ENCODE measurements around the gene RNASE8.

Gene RNASE8

DNA sequence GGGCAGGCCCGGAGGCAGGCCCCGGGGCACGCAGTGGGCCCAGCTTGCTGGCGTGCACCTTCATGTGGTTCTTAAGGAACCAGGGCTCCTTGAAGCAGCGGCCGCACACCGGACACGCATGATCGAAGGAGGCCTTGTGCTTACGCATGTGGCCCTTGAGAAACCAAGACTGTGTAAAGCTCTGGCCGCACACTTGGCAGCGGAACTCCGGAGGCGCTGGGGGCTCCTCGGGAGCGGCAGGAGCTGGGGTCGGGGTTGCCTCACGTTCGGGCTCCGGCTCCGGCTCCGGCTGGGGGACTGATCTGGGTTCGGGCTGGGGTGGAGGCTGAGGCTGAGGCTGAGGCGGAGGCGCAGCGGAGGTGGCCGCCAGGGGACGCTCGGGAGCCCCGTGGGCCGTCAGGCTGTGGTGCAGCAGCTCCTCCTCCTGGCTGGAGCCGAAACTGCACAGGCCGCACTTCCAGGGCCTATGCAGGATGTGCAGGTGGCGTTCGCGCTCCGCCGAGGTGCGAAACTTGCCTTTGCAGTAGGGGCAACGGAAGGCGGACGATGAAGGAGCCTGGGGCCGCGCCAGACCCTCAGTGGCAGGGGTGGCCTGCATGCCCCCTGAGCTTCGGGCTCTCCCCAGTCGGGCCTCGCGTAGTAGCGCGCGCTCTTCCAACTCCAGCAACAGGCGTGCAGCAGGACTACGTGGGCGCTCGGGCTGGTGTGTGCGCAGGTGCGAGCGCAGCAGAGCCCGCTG, 34.8 kb downstream of the RNASE8 start:
- DNase-seq (ENCODE audit: low spot score): peak; percentile 91

DNA sequence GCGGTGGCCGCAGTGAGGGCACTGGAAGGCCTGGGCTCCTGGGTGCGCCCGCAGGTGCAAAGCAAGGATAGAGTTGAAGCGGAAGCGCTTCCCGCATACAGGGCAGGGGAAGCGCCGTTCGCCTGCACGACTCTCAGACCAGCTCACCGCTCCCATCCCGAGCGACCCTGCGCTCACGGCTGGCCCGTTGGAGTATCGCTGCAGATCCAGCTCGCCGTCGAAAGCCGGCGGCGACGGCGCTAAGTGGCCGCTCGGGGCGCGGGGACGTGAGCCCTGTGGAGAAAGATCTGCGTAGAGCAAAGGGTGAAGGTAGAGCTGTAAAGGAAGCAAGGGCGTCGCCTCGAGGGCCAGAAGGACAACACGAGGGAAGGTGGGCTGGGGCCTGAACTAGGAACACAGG, 35.4 kb downstream of the RNASE8 start:
- DNase-seq (ENCODE audit: low spot score): no peak

DNA sequence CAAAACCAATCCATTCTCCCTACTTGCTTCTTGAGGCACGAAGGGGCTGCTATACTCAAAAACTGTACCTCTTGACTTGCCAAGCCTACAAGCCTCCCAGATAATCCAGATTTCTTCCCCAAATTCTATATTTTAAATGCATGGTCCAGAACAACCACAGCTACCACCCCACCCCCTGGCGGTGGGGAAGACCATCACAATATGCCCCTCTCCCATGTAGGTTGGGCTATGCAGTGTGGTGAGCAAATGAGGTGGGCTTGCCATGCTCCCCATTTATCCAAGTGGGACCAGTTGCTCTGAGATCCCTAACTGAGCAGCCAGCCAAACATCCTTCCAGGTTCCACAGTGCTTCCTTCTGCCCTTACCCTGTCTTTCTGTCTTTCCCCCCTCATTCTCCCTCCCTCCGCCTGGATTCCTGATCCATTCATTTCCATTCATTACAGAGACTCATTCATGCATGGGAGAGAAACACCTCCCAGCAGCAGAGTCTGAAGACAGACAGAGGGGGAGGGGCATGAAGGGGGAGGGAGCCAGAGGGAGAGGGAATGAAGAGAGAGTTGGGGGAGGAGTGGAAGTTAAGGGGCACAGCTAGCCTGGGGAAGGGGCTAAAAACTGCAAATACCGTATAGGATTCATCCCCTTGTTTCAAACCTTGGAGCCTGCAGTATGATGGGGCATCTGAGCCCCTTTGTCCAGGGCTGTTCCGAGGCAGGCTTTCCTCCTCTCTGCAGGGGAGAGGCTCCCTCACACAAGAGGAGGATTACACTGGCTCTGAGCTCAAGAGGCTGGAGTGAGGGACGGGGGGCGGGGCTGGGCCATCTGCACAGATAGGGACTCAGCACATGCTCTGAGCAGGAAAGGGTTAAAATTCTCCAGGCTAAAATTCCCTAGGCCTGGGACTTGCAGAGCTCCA, 36.4 kb downstream of the RNASE8 start:
- DNase-seq (ENCODE audit: low spot score): no peak

DNA sequence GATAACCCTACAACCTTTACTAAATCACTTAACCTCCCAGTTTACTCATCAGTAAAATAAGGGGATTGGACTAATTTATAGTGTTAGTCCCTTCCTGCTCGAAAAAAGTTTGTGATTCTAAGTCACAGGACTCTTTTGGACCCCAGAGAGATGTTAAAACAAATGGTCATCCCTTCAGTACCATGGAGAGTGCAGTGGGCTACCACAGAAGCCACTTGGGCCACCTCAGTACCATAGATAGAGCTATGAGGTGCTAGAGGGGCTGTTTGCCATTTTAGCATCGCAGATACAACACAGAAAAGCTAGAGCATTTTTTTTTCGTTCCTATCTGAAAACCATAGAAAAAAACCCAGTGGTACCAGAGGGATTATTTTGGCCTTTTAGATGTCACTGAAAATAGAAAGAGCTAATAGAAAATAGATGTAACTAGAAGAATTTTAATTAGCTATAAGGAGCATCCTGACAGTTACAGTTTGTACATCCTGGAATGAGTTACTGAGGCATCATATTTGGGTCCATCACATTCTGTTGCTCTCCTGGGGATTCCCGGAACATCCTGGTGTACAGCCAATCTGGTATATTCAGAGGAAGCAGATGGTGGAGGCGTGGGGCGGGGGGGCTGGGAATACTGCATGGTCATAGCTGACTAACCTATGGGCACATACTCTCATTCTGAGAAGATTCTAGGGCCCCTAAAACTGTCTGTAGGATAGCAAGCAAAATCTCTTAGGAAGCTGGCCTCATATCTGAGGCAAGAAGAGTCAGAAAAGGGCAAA, 38.0 kb downstream of the RNASE8 start:
- no peak for DNase-seq (ENCODE audit: low spot score)

DNA sequence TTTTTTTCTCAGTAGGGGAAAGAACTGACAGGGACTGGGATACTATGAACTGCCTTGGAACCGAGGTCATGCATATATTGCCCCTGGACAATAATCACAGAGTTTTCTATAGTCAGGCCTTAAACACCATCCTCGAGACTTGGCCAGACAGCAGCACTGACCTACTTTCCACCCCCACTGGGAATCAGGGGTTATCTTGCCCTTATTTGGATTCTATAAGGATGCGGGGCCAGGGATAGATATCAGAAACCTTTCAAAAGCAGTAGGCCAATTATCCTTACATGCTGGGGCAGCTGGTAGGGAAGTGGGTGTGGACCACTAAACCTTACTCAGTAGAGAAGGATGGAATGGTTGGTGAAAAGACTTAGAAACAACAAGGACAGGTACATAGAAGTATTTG, 38.8 kb downstream of the RNASE8 start:
- no peak for DNase-seq (ENCODE audit: low spot score)

DNA sequence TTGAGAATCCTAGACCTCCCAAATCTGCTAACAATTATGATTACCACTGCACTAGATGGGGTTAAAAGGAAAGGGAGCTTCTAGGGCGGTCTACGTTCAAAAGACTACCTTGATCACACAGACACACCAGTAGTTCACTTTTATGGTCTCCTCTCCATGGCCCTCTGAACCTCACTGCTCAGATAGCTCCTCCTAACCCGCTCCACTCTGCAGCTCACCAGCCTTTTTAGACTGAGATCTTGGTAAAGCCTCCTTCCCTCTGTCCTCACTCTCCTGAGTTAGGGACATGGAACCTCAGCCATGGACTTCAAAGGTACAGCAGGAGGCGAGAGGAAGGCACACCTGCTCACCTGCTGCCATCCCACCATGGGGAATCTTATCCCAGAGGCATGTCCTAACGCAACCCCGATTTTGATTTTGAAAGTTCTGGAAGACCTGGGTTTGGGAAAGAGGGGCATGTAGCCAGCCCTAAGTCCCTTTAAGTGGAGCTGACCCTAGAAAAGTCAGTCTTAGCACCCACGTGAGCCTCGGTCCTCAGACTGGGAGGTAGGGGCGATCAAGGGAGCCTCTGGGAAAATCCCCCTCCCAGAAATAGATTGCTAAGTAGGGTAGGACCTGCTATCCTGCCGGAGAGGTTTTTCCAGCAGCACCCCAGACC, 39.5 kb downstream of the RNASE8 start:
- DNase-seq (ENCODE audit: low spot score): no peak

DNA sequence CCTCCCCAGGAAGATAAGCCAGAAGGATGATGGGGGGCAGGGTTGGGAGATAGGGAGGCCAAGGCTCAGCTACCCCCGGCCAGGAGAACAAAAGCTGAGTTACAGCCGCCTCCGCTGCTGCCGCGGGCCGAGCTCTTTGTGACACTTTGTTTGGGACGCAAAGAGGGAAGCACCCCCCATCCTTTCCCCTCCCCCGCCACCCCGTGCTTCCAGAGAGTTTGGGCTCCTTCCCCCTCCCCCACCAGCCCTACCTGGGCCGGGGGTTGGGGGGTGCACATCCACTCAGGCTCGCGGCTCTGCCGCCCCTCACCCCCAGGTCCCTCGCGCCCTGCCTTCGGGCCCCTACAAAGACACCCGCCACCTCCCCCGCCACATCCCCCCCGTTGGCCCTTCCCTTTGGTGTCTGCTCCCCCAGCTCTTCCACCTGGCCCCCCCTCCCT, 40.0 kb downstream of the RNASE8 start:
- no peak for DNase-seq (ENCODE audit: low spot score)

DNA sequence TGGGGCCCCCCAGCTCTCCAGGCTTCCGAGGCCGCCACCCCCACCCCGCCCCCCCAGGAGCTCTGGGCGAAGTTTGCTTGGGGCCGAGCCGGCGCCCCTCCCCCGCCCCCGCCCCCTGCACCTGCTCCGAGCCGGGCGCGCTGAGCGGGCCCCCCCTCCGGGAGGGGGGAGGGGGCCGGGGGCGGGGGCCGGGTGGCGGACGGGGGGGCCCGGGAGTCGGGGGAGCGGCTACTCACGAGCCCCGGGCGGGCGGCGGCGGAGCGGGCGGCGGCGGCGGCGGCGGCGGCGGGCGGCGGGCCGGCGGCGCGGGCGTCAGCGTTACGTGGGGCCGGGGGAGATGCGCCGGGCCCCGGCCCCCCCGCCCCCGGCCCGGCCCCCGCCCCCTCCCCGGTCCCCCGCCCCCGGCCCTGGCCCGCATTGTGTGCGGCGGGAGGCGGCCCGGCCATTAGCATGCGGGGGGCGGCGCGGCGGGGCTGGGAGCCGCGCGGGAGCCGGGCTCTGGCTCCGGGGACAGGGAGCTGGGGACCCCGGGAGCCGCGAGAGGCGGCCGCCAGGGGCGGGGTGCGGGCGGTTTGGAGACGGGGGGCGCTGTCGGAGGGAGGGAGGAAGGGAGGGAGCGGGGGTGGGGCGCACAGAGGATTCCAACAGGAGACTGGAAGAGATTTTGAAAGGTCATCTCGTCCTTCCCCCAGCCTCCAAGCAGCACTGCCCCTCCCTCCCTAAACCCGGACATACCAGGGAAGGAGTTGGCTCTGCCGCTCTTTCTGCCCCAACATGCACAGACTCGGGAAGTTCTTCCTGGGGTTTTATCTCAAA, 40.7 kb downstream of the RNASE8 start, which contains the start of gene ZNF219:
Gene ZNF219, minus strand, starts transcription at position 580 of the 816 bp plus-strand sequence. CDS start 5,064 bp downstream, outside the sequence.
- no peak for DNase-seq (ENCODE audit: low spot score)

DNA sequence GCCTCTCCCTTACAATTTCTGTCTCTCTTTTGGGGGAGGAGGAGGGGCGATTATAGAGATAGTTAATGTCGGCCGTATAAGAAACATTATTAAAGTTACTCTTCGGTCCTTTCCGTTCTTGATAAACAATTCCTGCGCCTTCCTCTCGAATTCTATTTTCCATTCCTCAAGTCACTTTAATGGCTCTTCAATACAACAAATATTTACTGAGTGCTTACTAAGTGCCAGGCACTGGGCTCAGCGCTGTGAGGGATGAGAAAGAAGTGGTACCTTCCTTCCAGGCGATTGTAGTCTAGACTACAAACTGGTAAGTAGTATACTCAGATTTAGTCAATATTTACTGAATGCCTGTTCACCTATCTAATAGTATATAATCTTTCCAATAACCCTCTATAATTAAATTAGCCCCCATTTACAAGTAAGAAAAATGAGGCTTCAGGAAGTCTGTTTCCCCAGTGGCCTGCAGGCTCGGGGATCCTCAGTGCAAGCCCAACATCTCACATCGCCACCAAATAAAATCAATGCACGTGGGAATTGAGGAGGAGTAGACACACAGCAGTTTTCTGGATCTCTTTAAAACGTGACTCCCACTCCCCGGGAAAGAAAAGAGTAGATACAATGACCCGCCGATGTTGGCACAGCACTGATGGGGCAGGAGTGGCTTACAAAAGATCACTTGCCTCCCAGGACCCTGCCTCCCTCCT, 41.4 kb downstream of the RNASE8 start:
- DNase-seq (ENCODE audit: low spot score): no peak

DNA sequence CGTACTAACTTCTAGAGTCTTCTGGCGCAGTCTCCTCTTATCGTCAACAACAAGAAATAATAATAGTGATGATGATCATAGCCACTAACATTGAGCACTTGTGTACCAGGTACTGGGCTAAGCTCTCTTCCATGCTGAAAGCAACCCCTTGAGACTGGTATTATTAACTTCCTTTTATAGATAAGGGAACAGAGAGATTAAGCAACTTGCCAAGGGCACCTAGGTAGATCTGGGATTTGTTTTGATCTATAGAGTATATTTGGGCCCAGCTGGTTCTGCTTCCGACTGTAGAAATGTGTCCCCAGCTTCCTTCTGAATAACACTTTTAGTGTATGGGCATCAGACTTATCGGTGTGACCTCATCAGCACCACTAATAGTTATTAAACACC, 42.0 kb downstream of the RNASE8 start:
- DNase-seq (ENCODE audit: low spot score): no peak

DNA sequence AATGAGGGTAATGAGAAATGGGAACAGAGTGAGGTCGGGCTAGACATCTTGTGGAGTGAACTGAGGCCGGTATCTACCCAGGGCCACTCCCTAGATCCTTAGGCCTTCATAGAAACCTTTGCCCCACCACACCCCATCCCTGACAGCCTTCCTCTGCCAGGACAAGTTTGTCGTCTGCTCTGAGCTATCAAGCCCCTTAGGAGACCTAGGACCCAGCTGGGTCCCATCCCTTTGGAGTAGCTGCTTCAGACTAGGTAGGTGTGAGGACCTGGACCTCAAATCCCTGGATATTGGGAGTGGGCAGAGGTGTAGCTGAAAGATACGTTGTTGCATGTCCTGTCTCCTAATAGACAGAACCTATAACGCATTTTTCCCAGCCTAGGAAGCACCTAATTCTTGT, 43.3 kb downstream of the RNASE8 start, which contains the start of gene TMEM253:
Gene TMEM253, plus strand, starts transcription at position 136 of the 400 bp plus-strand sequence. CDS start 278 bp downstream, outside the sequence.
- no peak for DNase-seq (ENCODE audit: low spot score)

DNA sequence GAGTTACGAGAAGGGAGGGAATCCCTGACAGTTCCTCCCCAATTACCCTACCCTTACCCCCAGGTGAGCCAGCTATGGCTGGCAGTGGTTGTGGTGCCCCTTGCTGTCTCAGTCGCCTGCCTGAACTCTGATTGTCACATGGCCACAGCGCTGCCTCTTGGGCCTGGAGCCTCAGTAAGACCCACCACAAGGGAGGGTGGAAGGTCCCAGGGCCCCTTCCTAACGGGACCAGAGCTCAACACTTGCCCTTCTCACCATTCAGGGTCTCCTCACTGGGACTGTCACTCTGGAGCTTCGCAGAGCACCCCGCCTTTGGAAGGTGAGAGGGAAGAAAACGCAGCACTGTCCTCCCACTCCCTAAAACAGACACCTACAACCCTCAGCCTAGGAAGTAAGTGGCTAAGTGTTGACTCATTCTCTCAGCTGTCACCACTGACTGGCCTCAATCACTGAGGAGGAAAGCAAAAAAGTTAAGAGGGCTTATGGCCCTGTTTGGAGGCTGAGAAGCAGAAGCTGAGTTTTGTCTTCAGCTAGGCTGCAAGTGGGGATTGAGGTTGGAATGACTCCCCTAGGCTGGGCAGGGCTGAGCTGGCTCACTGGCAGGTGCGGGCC, 44.3 kb downstream of the RNASE8 start:
- no peak for DNase-seq (ENCODE audit: low spot score)

DNA sequence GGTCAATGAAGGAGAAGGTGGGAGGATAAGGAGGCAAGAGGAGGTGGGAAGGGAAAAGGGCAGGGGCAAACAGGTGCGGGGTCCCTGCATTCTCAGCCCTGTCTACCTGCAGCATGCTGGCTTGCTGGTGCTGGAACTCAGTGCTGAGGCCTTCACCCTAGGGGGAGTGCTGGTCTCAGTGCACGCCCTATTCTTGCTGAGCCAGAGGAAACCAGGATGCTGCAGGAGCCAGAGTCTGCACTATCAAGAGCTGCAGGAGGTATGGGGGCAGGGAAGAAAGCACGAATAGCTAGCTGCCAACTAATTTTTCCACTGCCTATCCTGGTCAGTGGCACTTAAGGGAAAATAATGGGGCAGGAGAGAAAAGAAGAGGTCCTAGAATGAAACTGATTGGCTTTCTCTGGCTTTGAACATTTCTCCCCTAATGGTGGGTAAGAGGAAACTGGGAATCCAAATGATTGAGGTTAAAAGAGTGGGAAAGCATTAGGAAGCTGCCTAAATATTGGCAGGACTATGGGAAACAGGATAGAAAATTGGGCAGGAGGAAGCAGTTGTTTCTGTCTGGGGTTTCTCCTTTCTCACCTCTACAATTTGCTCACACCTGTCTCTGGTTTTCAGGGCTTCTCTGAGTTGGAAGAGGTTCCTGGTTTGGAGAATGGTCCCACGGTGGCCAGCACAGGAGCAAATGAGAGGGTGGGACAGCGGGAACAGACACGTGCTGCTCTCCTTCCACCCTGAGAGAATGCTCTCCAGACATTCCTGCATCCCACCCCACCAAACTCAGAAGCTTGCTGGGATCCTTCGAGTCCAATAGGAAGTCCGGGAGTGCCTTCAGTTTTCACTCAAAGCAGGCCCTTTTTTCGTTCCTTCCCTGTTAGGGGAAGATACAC, 45.1 kb downstream of the RNASE8 start:
- DNase-seq (ENCODE audit: low spot score): peak; percentile 2

DNA sequence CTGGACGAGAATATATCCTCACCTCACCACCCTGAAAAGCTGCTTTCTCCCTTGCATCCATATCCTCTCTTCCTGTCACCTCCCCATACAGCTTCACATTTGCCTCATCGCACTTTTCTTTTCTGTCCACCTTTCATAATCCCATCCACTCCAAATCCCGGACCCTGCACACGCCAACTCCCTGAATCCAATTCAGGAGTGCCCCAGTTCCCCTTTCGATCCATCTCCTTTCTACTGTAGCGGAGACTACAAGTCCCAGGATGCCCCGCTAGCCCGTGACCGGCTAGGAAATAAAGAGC, 45.7 kb downstream of the RNASE8 start:
- DNase-seq (ENCODE audit: low spot score): no peak

DNA sequence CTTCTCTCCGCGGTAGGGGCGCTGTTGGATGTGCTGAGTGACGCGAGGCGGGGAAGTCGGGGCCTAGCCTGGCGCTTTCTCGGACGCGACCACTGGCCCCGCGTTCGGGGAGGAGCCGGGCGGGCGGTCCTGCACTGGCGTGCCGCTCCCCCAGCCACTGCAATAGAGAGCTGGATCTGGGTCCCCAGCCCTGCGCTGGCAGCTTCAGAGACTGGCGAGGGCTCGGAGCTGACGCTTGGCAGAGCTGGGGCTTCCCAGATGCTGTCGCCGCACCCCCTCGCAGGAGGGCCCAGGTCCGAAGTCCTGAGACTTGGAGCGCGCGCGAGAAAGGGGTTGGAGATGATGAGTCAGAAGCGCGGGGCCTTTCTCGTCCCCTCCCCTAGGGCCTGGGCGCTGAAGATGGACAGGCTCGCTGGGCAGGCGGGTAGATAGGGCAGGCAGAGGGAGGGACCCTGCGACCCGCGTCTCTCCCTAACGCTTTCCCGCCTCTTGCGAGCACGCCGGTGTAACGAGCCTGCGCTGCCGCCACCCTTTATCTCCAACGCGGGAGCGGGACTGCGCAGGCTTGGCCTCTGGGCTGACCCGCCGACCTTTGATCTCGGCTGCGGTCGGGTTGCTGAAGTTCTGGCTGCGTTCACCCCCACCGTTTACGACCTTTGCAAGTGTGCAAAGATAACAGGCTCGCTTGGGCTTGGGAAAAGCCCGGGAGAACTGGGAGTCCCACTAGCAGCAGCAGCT, 46.3 kb downstream of the RNASE8 start:
- DNase-seq (ENCODE audit: low spot score): peak; percentile 95

DNA sequence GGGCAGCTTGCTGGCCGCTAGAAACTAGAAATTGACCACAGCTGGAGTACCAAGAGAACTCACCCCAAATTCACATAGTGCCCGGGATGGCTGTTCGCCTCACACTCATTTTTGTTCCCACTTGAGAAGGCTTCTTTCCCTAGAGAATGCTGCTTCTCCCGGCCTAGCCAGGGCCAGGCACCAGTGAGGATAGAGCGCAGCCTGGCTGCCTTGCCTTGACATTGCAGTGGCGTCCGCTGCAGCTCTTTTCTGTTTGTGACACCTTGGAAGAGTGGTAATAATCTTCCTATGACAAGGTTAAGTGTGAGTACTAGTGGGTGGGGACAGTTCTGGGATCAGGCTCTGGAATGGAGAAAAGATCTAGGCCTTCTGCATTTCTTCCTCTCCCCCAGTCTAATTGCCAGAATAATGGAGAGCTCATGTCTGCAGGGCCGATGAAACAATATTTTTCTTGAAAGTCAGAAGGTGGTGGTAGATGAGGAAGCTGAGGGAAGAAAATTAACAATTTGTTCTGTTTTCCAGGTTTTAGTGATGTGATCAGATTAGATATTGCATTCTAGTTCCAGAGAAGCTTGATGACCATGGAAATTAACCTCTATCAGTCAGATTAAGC, 46.9 kb downstream of the RNASE8 start:
- DNase-seq (ENCODE audit: low spot score): peak; percentile 74

DNA sequence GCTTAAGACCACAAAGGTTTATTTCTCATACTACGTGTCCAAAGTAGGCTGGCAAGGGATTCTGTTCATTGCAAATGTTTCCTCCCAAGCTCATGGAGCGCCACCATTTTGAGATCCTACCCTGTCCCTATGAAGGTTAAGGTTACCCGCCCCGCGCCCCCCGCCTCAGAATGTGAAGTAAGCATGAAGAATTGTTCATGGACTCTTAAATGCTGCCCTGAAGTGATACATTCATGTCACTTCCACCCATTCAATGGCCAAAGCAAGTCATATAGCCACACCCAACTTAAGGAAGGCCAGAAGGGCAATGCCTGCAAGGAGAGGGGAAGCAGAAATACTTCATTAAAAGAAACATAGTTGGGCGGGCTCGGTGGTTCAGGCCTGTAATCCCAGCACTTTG, 47.5 kb downstream of the RNASE8 start:
- no peak for DNase-seq (ENCODE audit: low spot score)

DNA sequence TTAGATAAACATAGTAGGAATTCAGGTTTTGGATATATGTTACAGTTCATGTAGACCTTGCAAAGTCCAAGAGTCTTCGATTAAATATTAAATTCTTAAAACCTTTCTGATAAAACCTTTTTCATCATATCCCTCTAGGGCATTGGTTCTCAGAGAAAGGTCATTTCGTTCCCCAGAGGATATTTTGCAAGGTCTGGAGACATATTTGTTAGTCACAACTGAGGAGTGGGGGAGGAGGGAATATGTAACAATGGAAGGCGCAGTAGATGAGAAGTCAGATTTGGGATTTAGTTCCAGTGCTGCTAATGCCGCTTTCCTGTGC, 48.5 kb downstream of the RNASE8 start:
- DNase-seq (ENCODE audit: low spot score): no peak

Data from germinal center (tissue), 1 donor.